HFF-Myc (cell line): ENCODE measurements around the gene KIAA1549.
A peak's percentile ranks its signal among the peaks of the same experiment; 100 is the strongest.

Experiments used
- DNase-seq: peaks from one replicate; pipeline ENCODE4 v3.0.0-alpha.2; 2011; ENCODE audit warnings: low read depth; ENCODE audit errors: extremely low read depth
- H3K4me3 ChIP-seq: replicated peaks from 2 replicates; pipeline ENCODE4 v1.5.1; 2011; ENCODE audit warnings: low read depth, mild to moderate bottlenecking, control low read depth, low read length
- CTCF ChIP-seq: IDR thresholded peaks from 2 replicates; pipeline ENCODE4 v1.5.1; 2012; ENCODE audit warnings: mild to moderate bottlenecking, low read depth, low read length, control low read depth; ENCODE audit errors: missing control alignments

Gene KIAA1549

GRCh38 chr7:138843632-138844580, 137.3 kb downstream of the KIAA1549 start:
- no peak for TF ChIP-seq CTCF
- H3K4me3 ChIP-seq: no peak overlapping the region
- DNase-seq: no peak

- H3K4me3 ChIP-seq: no peak overlapping the region
- peak; percentile 6 for DNase-seq
- no peak for TF ChIP-seq CTCF
Measured at GRCh38 chr7:138842111-138842510, 139.1 kb downstream of the KIAA1549 start.

- no peak overlapping the region for H3K4me3 ChIP-seq
- no peak for TF ChIP-seq CTCF
- DNase-seq: no peak
Measured at GRCh38 chr7:138838166-138838565, 143.0 kb downstream of the KIAA1549 start.

- H3K4me3 ChIP-seq: no peak overlapping the region
- DNase-seq: no peak
- TF ChIP-seq CTCF: no peak
Measured at GRCh38 chr7:138837627-138838026, 143.6 kb downstream of the KIAA1549 start.

- no peak for DNase-seq
- H3K4me3 ChIP-seq: no peak overlapping the region
- no peak for TF ChIP-seq CTCF
Measured at GRCh38 chr7:138835087-138835486, 146.1 kb downstream of the KIAA1549 start.

- DNase-seq: no peak
- TF ChIP-seq CTCF: no peak
- no peak overlapping the region for H3K4me3 ChIP-seq
Measured at GRCh38 chr7:138834583-138834982, 146.6 kb downstream of the KIAA1549 start.

GRCh38 chr7:138833596-138833995, 147.6 kb downstream of the KIAA1549 start:
- DNase-seq: no peak
- no peak for TF ChIP-seq CTCF
- no peak overlapping the region for H3K4me3 ChIP-seq
